ENCODE data around the gene CRB1. TPM values are rescaled to one million over a fixed set of nuclear protein-coding genes. Genes with fewer than 3 reads are reported as not detected.

CRB1 gene
- total RNA-seq, 1 experiment from 2014 or later, result not detected

DNA sequence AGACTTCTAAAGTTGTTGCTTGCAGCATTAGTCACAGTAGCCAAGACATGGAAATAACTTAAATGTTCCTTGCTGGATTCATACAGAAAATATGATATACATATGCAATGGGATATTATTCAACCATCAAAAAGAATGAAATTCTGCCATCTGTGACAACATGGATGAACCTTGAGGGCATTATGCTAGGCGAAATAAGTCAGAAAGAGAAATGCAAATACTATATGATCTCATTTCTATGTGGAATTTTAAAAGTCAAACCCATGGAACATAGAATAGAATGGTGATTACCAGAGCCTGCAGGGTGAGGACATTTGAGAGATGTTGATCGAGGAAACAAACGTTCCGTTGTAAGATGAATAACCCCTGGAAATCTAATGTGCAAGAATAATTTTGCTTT lies 43.0 kb downstream of the CRB1 start:
- Histone ChIP-seq H3K4me3 (ENCODE audit: low read depth in 2 of 2, low read length in 2 of 2) (no peak overlapping the region), H3K4me1 (ENCODE audit: control insufficient read depth, insufficient read depth, low read length) (no peaks in the 10 kb centered on the region; the same call in 1 of the 2 replicates), H3K27ac (ENCODE audit: low read length) (no peak overlapping the region), H3K9me3 (ENCODE audit: control insufficient read depth, insufficient read depth, low read depth, low read length) (no peaks in the 10 kb centered on the region), H3K27me3 (ENCODE audit: control insufficient read depth, insufficient read depth, low read length) (no peaks in the 10 kb centered on the region), H3K36me3 (ENCODE audit: control insufficient read depth, insufficient read depth, low read length) (no peaks in the 10 kb centered on the region)
- TF ChIP-seq, protein P1, sequence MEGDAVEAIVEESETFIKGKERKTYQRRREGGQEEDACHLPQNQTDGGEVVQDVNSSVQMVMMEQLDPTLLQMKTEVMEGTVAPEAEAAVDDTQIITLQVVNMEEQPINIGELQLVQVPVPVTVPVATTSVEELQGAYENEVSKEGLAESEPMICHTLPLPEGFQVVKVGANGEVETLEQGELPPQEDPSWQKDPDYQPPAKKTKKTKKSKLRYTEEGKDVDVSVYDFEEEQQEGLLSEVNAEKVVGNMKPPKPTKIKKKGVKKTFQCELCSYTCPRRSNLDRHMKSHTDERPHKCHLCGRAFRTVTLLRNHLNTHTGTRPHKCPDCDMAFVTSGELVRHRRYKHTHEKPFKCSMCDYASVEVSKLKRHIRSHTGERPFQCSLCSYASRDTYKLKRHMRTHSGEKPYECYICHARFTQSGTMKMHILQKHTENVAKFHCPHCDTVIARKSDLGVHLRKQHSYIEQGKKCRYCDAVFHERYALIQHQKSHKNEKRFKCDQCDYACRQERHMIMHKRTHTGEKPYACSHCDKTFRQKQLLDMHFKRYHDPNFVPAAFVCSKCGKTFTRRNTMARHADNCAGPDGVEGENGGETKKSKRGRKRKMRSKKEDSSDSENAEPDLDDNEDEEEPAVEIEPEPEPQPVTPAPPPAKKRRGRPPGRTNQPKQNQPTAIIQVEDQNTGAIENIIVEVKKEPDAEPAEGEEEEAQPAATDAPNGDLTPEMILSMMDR (IDR thresholded peaks at IDR 0.05), result no peak
- TF ChIP-seq, protein P2, sequence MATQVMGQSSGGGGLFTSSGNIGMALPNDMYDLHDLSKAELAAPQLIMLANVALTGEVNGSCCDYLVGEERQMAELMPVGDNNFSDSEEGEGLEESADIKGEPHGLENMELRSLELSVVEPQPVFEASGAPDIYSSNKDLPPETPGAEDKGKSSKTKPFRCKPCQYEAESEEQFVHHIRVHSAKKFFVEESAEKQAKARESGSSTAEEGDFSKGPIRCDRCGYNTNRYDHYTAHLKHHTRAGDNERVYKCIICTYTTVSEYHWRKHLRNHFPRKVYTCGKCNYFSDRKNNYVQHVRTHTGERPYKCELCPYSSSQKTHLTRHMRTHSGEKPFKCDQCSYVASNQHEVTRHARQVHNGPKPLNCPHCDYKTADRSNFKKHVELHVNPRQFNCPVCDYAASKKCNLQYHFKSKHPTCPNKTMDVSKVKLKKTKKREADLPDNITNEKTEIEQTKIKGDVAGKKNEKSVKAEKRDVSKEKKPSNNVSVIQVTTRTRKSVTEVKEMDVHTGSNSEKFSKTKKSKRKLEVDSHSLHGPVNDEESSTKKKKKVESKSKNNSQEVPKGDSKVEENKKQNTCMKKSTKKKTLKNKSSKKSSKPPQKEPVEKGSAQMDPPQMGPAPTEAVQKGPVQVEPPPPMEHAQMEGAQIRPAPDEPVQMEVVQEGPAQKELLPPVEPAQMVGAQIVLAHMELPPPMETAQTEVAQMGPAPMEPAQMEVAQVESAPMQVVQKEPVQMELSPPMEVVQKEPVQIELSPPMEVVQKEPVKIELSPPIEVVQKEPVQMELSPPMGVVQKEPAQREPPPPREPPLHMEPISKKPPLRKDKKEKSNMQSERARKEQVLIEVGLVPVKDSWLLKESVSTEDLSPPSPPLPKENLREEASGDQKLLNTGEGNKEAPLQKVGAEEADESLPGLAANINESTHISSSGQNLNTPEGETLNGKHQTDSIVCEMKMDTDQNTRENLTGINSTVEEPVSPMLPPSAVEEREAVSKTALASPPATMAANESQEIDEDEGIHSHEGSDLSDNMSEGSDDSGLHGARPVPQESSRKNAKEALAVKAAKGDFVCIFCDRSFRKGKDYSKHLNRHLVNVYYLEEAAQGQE (IDR thresholded peaks at IDR 0.05; ENCODE audit: insufficient read depth in 1 of 2, low read depth in 2 of 2, low read length in 1 of 2), result no peak
- TF ChIP-seq TCF7L2 (IDR thresholded peaks at IDR 0.05; ENCODE audit: low read depth, low read length) (no peak), POLR2AphosphoS5 (IDR thresholded peaks at IDR 0.05; ENCODE audit: low read depth, low read length) (no peak), SIN3A (IDR thresholded peaks at IDR 0.05; ENCODE audit: borderline replicate concordance, insufficient read depth, low read depth, low read length) (no peak)
- no peak for ATAC-seq
- no TSS peak for BruUV-seq (replicated peaks)
- ChIA-PET POLR2A (no interaction called here), CTCF (no interaction called here)
- intact Hi-C loops (cut with micrococcal nuclease; ENCODE audit: unreplicated experiment), result no loop called here
- no peak for DNase-seq (ENCODE audit: low read depth, low spot score)
- in situ Hi-C loops (cut with HindIII; ENCODE audit: low pct_unique_long_range_greater_than_20kb, low sequenced_read_pairs), result no loop called here

DNA sequence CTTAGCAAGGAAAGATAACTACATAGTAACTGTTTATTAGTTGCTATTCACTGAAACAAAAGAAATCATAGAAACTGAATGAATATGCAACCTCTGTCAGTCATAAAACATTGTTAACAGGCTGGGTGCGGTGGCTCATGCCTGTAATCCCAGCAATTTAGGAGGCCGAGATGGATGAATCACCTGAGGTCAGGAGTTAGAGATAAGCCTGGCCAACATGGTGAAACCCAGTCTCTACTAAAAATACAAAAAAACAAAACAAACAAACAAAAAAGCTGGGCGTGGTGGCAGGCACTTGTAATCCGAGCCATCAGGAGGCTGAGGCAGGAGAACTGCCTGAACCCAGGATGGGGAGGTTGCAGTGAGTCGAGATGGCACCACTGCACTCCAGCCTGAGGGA lies 44.1 kb downstream of the CRB1 start:
- Histone ChIP-seq H3K9me3 (ENCODE audit: control insufficient read depth, insufficient read depth, low read depth, low read length) (no peaks in the 10 kb centered on the region), H3K4me1 (ENCODE audit: control insufficient read depth, insufficient read depth, low read length) (no peaks in the 10 kb centered on the region), H3K27me3 (ENCODE audit: control insufficient read depth, insufficient read depth, low read length) (no peaks in the 10 kb centered on the region), H3K4me3 (ENCODE audit: low read depth in 2 of 2, low read length in 2 of 2) (no peak overlapping the region), H3K36me3 (ENCODE audit: control insufficient read depth, insufficient read depth, low read length) (no peaks in the 10 kb centered on the region), H3K27ac (ENCODE audit: low read length) (no peak overlapping the region)
- DNase-seq (ENCODE audit: low read depth, low spot score), result no peak
- BruUV-seq (replicated peaks), result no TSS peak
- POLR2A ChIA-PET, result no interaction called here
- TF ChIP-seq POLR2AphosphoS5 (IDR thresholded peaks at IDR 0.05; ENCODE audit: low read depth, low read length) (no peak), SIN3A (IDR thresholded peaks at IDR 0.05; ENCODE audit: borderline replicate concordance, insufficient read depth, low read depth, low read length) (no peak), TCF7L2 (IDR thresholded peaks at IDR 0.05; ENCODE audit: low read depth, low read length) (no peak)
- TF ChIP-seq, protein P2 (IDR thresholded peaks at IDR 0.05; ENCODE audit: insufficient read depth in 1 of 2, low read depth in 2 of 2, low read length in 1 of 2), result no peak
- TF ChIP-seq, protein P1 (IDR thresholded peaks at IDR 0.05), result no peak
- CTCF ChIA-PET, result no interaction called here
- in situ Hi-C loops (cut with HindIII; ENCODE audit: low pct_unique_long_range_greater_than_20kb, low sequenced_read_pairs), result no loop called here
- no peak for ATAC-seq
- intact Hi-C loops (cut with micrococcal nuclease; ENCODE audit: unreplicated experiment), result no loop called here

Data from Panc1 (cell line).